Astrocyte of the hippocampus (primary cell): ENCODE data around the gene JMJD4.
A peak's percentile ranks its signal among the peaks of the same experiment; 100 is the strongest.

ENCODE experiments used
- DNase-seq: peaks from one replicate; pipeline ENCODE4 v3.0.0; 2011; ENCODE audit warnings: low read depth, low spot score

JMJD4 gene

GRCh38 chr1:227768640-227769039 is 33.5 kb upstream of the JMJD4 start:
- DNase-seq = no peak

- DNase-seq = no peak
Measured at GRCh38 chr1:227768125-227768439, 33.0 kb upstream of the JMJD4 start.

- DNase-seq = no peak
Measured at GRCh38 chr1:227767401-227768124, 32.5 kb upstream of the JMJD4 start.

GRCh38 chr1:227766653-227767277 is 31.7 kb upstream of the JMJD4 start:
- no peak for DNase-seq

GRCh38 chr1:227766015-227766634 is 31.0 kb upstream of the JMJD4 start:
- peak; percentile 60 for DNase-seq

GRCh38 chr1:227765261-227766014 is 30.3 kb upstream of the JMJD4 start:
- no peak for DNase-seq

- peak; percentile 77 for DNase-seq
Measured at GRCh38 chr1:227764019-227764391, 28.9 kb upstream of the JMJD4 start.

GRCh38 chr1:227763246-227764018 is 28.3 kb upstream of the JMJD4 start:
- DNase-seq = no peak

- DNase-seq = peak; percentile 89
Measured at GRCh38 chr1:227762231-227762911, 27.3 kb upstream of the JMJD4 start.

GRCh38 chr1:227761621-227762230 is 26.6 kb upstream of the JMJD4 start:
- no peak for DNase-seq

- DNase-seq = no peak
Measured at GRCh38 chr1:227760377-227760776, 25.3 kb upstream of the JMJD4 start.

- DNase-seq = peak; percentile 97
Measured at GRCh38 chr1:227759341-227760300, 24.5 kb upstream of the JMJD4 start.

- no peak for DNase-seq
Measured at GRCh38 chr1:227758366-227758765, 23.3 kb upstream of the JMJD4 start.

GRCh38 chr1:227757781-227758180 is 22.7 kb upstream of the JMJD4 start:
- no peak for DNase-seq

GRCh38 chr1:227756172-227756959 is 21.3 kb upstream of the JMJD4 start:
- DNase-seq = no peak

GRCh38 chr1:227754958-227755357 is 19.9 kb upstream of the JMJD4 start:
- DNase-seq = no peak

- DNase-seq = peak; percentile 72
Measured at GRCh38 chr1:227753999-227754711, 19.1 kb upstream of the JMJD4 start.
